ENCODE measurements around the gene TMEM39B.

The TMEM39B gene

DNA sequence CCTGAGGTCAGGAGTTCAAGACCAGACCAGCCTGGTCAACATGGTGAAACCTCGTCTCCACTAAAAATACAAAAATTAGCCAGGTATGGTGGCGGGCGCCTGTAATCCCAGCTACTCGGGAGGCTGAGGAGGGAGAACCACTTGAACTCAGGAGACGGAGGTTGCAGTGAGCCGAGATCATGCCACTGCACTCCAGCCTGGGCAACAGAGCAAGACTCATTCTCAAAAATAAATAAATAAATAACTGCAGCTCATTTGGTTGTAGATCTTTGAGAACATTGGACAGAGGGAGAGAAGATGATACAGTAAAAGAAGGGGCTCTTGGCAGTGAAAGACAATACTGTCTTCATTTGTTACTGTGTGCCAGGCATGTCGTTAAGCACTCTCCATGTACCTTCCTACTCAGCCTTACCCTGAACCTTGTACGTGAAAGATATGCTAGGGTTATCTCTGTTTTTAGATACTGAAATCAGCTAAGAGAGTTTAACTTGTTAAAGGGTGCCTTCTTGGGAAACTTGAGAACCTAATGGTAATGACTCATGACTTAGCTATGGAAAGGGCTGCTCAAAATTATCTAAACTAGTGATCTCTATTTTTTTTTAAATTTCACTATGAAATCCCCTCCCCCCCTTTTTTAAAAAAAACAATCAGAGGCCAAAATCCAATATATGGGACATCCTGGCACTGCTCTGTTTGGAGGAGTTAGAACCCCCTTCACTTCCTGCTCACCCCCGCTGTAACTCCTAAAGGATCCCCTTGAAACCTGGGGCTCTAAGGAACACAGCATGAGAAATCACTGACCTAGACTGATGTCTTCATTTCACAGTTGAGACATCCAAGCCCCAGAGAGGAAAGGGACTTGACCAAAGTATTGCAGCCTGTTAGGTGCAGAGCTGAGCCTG, 28.3 kb downstream of the TMEM39B start:
- TF ChIP-seq ZNF274 (IDR thresholded peaks at IDR 0.05; ENCODE audit: low read depth, low read length) (no peak), YY1 (IDR thresholded peaks at IDR 0.05; ENCODE audit: insufficient read depth, insufficient read length) (no peak), SUZ12 (IDR thresholded peaks at IDR 0.05; ENCODE audit: extremely low read depth, insufficient read depth, insufficient read length) (no peak)
- Histone ChIP-seq H3K9me3 (ENCODE audit: insufficient read depth, low read length) (no peaks in the 10 kb centered on the region), H3K36me3 (ENCODE audit: insufficient read depth, insufficient read length, low read length) (peaks cover 56% of the 10 kb centered on the region), H3K9ac (ENCODE audit: insufficient read length, low read depth) (no peak overlapping the region), H3K4me1 (ENCODE audit: insufficient read depth, insufficient read length) (peaks cover 4% of the 10 kb centered on the region), H3K27me3 (ENCODE audit: insufficient read depth, insufficient read length) (no peaks in the 10 kb centered on the region), H3K4me3 (ENCODE audit: insufficient read length, low read depth) (no peak overlapping the region)
- DNase-seq (ENCODE audit: low read depth, low spot score): no peak

GRCh38 chr1:32104127-32104526, 31.4 kb downstream of the TMEM39B start:
- H3K9ac ChIP-seq (ENCODE audit: insufficient read length, low read depth): no peak overlapping the region
- H3K4me3 ChIP-seq (ENCODE audit: insufficient read length, low read depth): no peak overlapping the region
- H3K4me1 ChIP-seq (ENCODE audit: insufficient read depth, insufficient read length): peaks cover 4% of the 10 kb centered on the region
- no peaks in the 10 kb centered on the region for H3K27me3 ChIP-seq (ENCODE audit: insufficient read depth, insufficient read length)
- DNase-seq (ENCODE audit: low read depth, low spot score): no peak
- H3K9me3 ChIP-seq (ENCODE audit: insufficient read depth, low read length): no peaks in the 10 kb centered on the region
- TF ChIP-seq ZNF274 (IDR thresholded peaks at IDR 0.05; ENCODE audit: low read depth, low read length) (no peak), SUZ12 (IDR thresholded peaks at IDR 0.05; ENCODE audit: extremely low read depth, insufficient read depth, insufficient read length) (no peak), YY1 (IDR thresholded peaks at IDR 0.05; ENCODE audit: insufficient read depth, insufficient read length) (no peak)
- H3K36me3 ChIP-seq (ENCODE audit: insufficient read depth, insufficient read length, low read length): peaks cover 32% of the 10 kb centered on the region

DNA sequence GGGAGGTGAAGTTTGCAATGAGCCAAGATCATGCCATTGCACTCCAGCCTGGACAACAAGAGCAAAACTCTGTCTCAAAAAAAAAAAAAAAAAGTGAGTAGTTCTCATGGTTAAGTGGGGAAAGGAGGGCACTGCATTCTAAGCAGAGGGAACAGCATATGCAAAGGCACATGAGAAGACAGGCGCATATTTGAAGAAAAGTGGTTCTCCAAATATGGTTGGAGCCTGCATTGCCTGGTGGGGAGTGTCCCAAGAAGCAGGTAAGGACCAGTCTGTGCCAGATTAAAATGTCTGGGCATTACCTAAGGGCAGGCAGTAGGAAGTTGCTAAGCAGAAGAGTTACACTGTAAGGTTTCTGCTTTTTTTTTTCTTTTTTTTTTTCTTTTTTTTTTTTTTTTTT, 32.6 kb downstream of the TMEM39B start:
- no peak for DNase-seq (ENCODE audit: low read depth, low spot score)
- no peak overlapping the region for H3K4me3 ChIP-seq (ENCODE audit: insufficient read length, low read depth)

GRCh38 chr1:32106663-32107275, 34.0 kb downstream of the TMEM39B start:
- no peak for DNase-seq (ENCODE audit: low read depth, low spot score)
- no peaks in the 10 kb centered on the region for H3K27me3 ChIP-seq (ENCODE audit: insufficient read depth, insufficient read length)
- no peaks in the 10 kb centered on the region for H3K9me3 ChIP-seq (ENCODE audit: insufficient read depth, low read length)
- H3K4me3 ChIP-seq (ENCODE audit: insufficient read length, low read depth): no peak overlapping the region
- TF ChIP-seq ZNF274 (IDR thresholded peaks at IDR 0.05; ENCODE audit: low read depth, low read length) (no peak), YY1 (IDR thresholded peaks at IDR 0.05; ENCODE audit: insufficient read depth, insufficient read length) (no peak), SUZ12 (IDR thresholded peaks at IDR 0.05; ENCODE audit: extremely low read depth, insufficient read depth, insufficient read length) (no peak)
- no peaks in the 10 kb centered on the region for H3K4me1 ChIP-seq (ENCODE audit: insufficient read depth, insufficient read length)
- peaks cover 26% of the 10 kb centered on the region for H3K36me3 ChIP-seq (ENCODE audit: insufficient read depth, insufficient read length, low read length)
- no peak overlapping the region for H3K9ac ChIP-seq (ENCODE audit: insufficient read length, low read depth)

More for the DNA sequence above, 32.6 kb downstream of the TMEM39B start:
- no peak overlapping the region for H3K9ac ChIP-seq (ENCODE audit: insufficient read length, low read depth)
- peaks cover 23% of the 10 kb centered on the region for H3K36me3 ChIP-seq (ENCODE audit: insufficient read depth, insufficient read length, low read length)
- H3K9me3 ChIP-seq (ENCODE audit: insufficient read depth, low read length): no peaks in the 10 kb centered on the region
- H3K4me1 ChIP-seq (ENCODE audit: insufficient read depth, insufficient read length): peaks cover 2% of the 10 kb centered on the region
- TF ChIP-seq ZNF274 (IDR thresholded peaks at IDR 0.05; ENCODE audit: low read depth, low read length) (no peak), YY1 (IDR thresholded peaks at IDR 0.05; ENCODE audit: insufficient read depth, insufficient read length) (no peak), SUZ12 (IDR thresholded peaks at IDR 0.05; ENCODE audit: extremely low read depth, insufficient read depth, insufficient read length) (no peak)
- H3K27me3 ChIP-seq (ENCODE audit: insufficient read depth, insufficient read length): no peaks in the 10 kb centered on the region

GRCh38 chr1:32107742-32108661, 35.3 kb downstream of the TMEM39B start, which contains the start of gene KPNA6:
TSS of gene KPNA6 (plus strand) at chr1:32108056. CDS start at chr1:32108131, 75 bp downstream.
- peaks cover 24% of the 10 kb centered on the region for H3K36me3 ChIP-seq (ENCODE audit: insufficient read depth, insufficient read length, low read length)
- peak within 1 kb of the TSS; percentile 94 for H3K4me3 ChIP-seq (ENCODE audit: insufficient read length, low read depth)
- DNase-seq (ENCODE audit: low read depth, low spot score): peak; percentile 98
- H3K4me1 ChIP-seq (ENCODE audit: insufficient read depth, insufficient read length): no peaks in the 10 kb centered on the region
- TF ChIP-seq YY1 (IDR thresholded peaks at IDR 0.05; ENCODE audit: insufficient read depth, insufficient read length): peak; percentile 88
- no peak for TF ChIP-seq ZNF274 (IDR thresholded peaks at IDR 0.05; ENCODE audit: low read depth, low read length)
- peak within 1 kb of the TSS; percentile 98 for H3K9ac ChIP-seq (ENCODE audit: insufficient read length, low read depth)
- H3K9me3 ChIP-seq (ENCODE audit: insufficient read depth, low read length): no peaks in the 10 kb centered on the region
- H3K27me3 ChIP-seq (ENCODE audit: insufficient read depth, insufficient read length): no peaks in the 10 kb centered on the region

GRCh38 chr1:32111040-32111623, 38.4 kb downstream of the TMEM39B start:
- Histone ChIP-seq H3K4me1 (ENCODE audit: insufficient read depth, insufficient read length) (peaks cover 3% of the 10 kb centered on the region), H3K36me3 (ENCODE audit: insufficient read depth, insufficient read length, low read length) (peaks cover 37% of the 10 kb centered on the region), H3K4me3 (ENCODE audit: insufficient read length, low read depth) (no peak overlapping the region), H3K27me3 (ENCODE audit: insufficient read depth, insufficient read length) (no peaks in the 10 kb centered on the region), H3K9me3 (ENCODE audit: insufficient read depth, low read length) (no peaks in the 10 kb centered on the region), H3K9ac (ENCODE audit: insufficient read length, low read depth) (no peak overlapping the region)
- TF ChIP-seq SUZ12 (IDR thresholded peaks at IDR 0.05; ENCODE audit: extremely low read depth, insufficient read depth, insufficient read length) (no peak), YY1 (IDR thresholded peaks at IDR 0.05; ENCODE audit: insufficient read depth, insufficient read length) (no peak), ZNF274 (IDR thresholded peaks at IDR 0.05; ENCODE audit: low read depth, low read length) (no peak)
- DNase-seq (ENCODE audit: low read depth, low spot score): no peak

All from NT2/D1 (cell line).